Measurements from ENCODE around the gene CGN. TPM values are rescaled to one million over a fixed set of nuclear protein-coding genes. Genes with fewer than 3 reads are reported as not detected.
A peak's percentile ranks its signal among the peaks of the same experiment; 100 is the strongest.

Gene CGN
- total RNA-seq, 1 experiment from 2014 or later: 147 TPM

- Histone ChIP-seq H3K4me3 (ENCODE audit: low read depth, low read length) (peak overlapping the region; percentile 82), H3K36me3 (ENCODE audit: control insufficient read depth, insufficient read depth, low read length) (peaks cover 2% of the 10 kb centered on the region; the same call in 1 of the 2 replicates), H3K4me1 (peaks cover 48% of the 10 kb centered on the region), H3K27me3 (replicated peaks; ENCODE audit: control insufficient read depth, insufficient read depth, low read length) (no peaks in the 10 kb centered on the region), H3K9me3 (no peaks in the 10 kb centered on the region)
- DNase-seq: peak; percentile 90 to 94
- H3K4me3 Mint-ChIP-seq (ENCODE audit: unreplicated experiment): peak overlapping the region; percentile 96
- BruUV-seq (replicated peaks): TSS peak; percentile 19
- no peaks in the 10 kb centered on the region for H3K27me3 Mint-ChIP-seq (ENCODE audit: insufficient read depth, unreplicated experiment)
- no peaks in the 10 kb centered on the region for H3K9me3 Mint-ChIP-seq (ENCODE audit: unreplicated experiment)
- POLR2A ChIA-PET: interaction anchor here (0.6 to 2.3 kb wide), 5 partner anchors 19 to 232 kb away, joined by 3 to 13 read pairs (median 5); partner anchors contain the start of gene TUFT1
- CTCF ChIA-PET: interaction anchor here (0.5 to 1.3 kb wide), 3 partner anchors 12 to 169 kb away, joined by 3 to 4 read pairs (median 4); partner anchors contain the start of gene TUFT1
- H3K27ac Mint-ChIP-seq (ENCODE audit: unreplicated experiment): peak overlapping the region; percentile 94
- H3K4me1 Mint-ChIP-seq (ENCODE audit: low read depth, unreplicated experiment): peaks cover 28% of the 10 kb centered on the region
- intact Hi-C loops (cut with micrococcal nuclease; ENCODE audit: unreplicated experiment): loop anchor here (1.0 to 5.0 kb wide), 6 partner anchors 12 to 316 kb away; partner anchors contain the start of genes PIP5K1A, POGZ, TUFT1 and ZNF687
- TF ChIP-seq CTCF (IDR thresholded peaks at IDR 0.05; ENCODE audit: insufficient read depth in 1 of 2, low read depth in 1 of 2, low read length in 1 of 2, severe bottlenecking in 1 of 2, unreplicated experiment in 1 of 2): no peak
- peaks cover 68% of the 10 kb centered on the region for H3K36me3 Mint-ChIP-seq (ENCODE audit: insufficient read depth, unreplicated experiment)
These were observed 2.5 kb downstream of the CGN start for GRCh38 chr1:151513626-151514121.

GRCh38 chr1:151514366-151514765 is 3.2 kb downstream of the CGN start:
- POLR2A ChIA-PET: interaction anchor here (2.3 kb wide), 1 partner anchor 25 kb away, joined by 13 read pairs; the partner anchor contains the start of gene TUFT1
- Mint-ChIP-seq H3K27me3 (ENCODE audit: insufficient read depth, unreplicated experiment) (no peaks in the 10 kb centered on the region), H3K4me3 (ENCODE audit: unreplicated experiment) (peak overlapping the region; percentile 96), H3K36me3 (ENCODE audit: insufficient read depth, unreplicated experiment) (peaks cover 75% of the 10 kb centered on the region), H3K9me3 (ENCODE audit: unreplicated experiment) (no peaks in the 10 kb centered on the region), H3K27ac (ENCODE audit: unreplicated experiment) (peak overlapping the region; percentile 94), H3K4me1 (ENCODE audit: low read depth, unreplicated experiment) (peaks cover 28% of the 10 kb centered on the region)
- no TSS peak for BruUV-seq (replicated peaks)
- Histone ChIP-seq H3K27me3 (replicated peaks; ENCODE audit: control insufficient read depth, insufficient read depth, low read length) (no peaks in the 10 kb centered on the region), H3K36me3 (ENCODE audit: control insufficient read depth, insufficient read depth, low read length) (peaks cover 2% of the 10 kb centered on the region; the same call in 1 of the 2 replicates), H3K4me1 (peaks cover 44% of the 10 kb centered on the region), H3K9me3 (no peaks in the 10 kb centered on the region), H3K4me3 (ENCODE audit: low read depth, low read length) (peak overlapping the region; percentile 26)
- TF ChIP-seq CTCF (IDR thresholded peaks at IDR 0.05; ENCODE audit: insufficient read depth in 1 of 2, low read depth in 1 of 2, low read length in 1 of 2, severe bottlenecking in 1 of 2, unreplicated experiment in 1 of 2): no peak
- CTCF ChIA-PET: interaction anchor here (0.5 to 1.3 kb wide), 3 partner anchors 12 to 170 kb away, joined by 3 to 4 read pairs (median 4); partner anchors contain the start of gene TUFT1
- no peak for DNase-seq
- intact Hi-C loops (cut with micrococcal nuclease; ENCODE audit: unreplicated experiment): loop anchor here (1.0 to 5.0 kb wide), 3 partner anchors 13 to 317 kb away; partner anchors contain the start of genes PIP5K1A and ZNF687

- Histone ChIP-seq H3K4me1 (peaks cover 45% of the 10 kb centered on the region), H3K4me3 (ENCODE audit: low read depth, low read length) (no peak overlapping the region), H3K9me3 (no peaks in the 10 kb centered on the region), H3K27me3 (replicated peaks; ENCODE audit: control insufficient read depth, insufficient read depth, low read length) (no peaks in the 10 kb centered on the region), H3K36me3 (ENCODE audit: control insufficient read depth, insufficient read depth, low read length) (peaks cover 2% of the 10 kb centered on the region)
- H3K36me3 Mint-ChIP-seq (ENCODE audit: insufficient read depth, unreplicated experiment): peaks cover 78% of the 10 kb centered on the region
- no peaks in the 10 kb centered on the region for H3K27me3 Mint-ChIP-seq (ENCODE audit: insufficient read depth, unreplicated experiment)
- no peak for DNase-seq
- peak overlapping the region; percentile 86 for H3K27ac Mint-ChIP-seq (ENCODE audit: unreplicated experiment)
- BruUV-seq (replicated peaks): no TSS peak
- intact Hi-C loops (cut with micrococcal nuclease; ENCODE audit: unreplicated experiment): no loop called here
- H3K4me1 Mint-ChIP-seq (ENCODE audit: low read depth, unreplicated experiment): peaks cover 33% of the 10 kb centered on the region
- no peaks in the 10 kb centered on the region for H3K9me3 Mint-ChIP-seq (ENCODE audit: unreplicated experiment)
- ChIA-PET CTCF (no interaction called here), POLR2A (no interaction called here)
- H3K4me3 Mint-ChIP-seq (ENCODE audit: unreplicated experiment): peak overlapping the region; percentile 64
- TF ChIP-seq CTCF (IDR thresholded peaks at IDR 0.05; ENCODE audit: insufficient read depth in 1 of 2, low read depth in 1 of 2, low read length in 1 of 2, severe bottlenecking in 1 of 2, unreplicated experiment in 1 of 2): no peak
These were observed 4.1 kb downstream of the CGN start for GRCh38 chr1:151515265-151515664.

Measured in Caco-2 (cell line).